ENCODE measurements around the gene TUBGCP6.

Gene TUBGCP6

GRCh38 chr22:50249341-50250248 lies 4.8 kb upstream of the TUBGCP6 start:
- no peak for DNase-seq

DNA sequence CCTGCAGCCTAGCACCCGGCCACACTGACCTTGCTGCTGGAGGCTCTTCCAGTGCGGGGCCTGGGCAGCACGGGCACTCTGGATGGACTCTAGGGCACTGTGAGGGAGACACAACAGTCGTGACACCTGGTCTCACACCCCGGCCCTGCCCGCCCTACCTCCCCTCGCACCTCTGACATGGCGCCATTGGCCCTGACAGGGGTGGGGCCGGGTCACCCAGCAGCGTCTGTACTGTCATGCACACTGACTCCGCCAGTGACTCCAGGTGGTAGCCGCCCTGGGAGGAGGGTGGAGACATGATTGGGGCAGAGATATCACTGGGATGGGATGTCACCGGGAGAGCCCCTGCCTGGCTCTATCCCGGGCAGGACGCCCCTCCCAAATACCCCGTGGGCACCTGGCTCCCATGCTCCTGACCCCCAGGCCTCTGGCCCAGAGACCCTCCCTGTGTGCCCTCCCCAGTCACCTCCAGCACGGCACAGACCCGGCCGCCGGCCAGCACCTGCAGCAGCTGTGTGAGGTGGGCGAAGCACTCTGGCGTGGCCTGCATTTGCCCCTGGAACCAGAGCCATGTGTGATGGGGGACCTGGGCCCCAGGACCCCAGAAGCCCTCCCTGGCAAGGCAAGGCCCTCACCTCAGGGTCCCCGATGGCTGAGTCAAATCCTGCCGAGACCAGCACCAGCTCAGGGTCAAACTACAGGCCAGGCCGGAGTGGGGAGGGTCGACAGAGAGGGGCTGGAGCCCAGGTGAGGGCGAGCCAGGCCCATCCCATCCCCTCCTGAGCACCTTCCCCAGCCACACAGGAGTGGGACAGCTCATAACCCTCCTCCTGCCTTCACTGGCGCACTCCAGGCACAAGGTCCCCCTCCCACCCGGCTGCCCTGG lies 3.6 kb upstream of the TUBGCP6 start:
- DNase-seq: no peak

GRCh38 chr22:50247748-50248147 lies 2.9 kb upstream of the TUBGCP6 start:
- no peak for DNase-seq

DNA sequence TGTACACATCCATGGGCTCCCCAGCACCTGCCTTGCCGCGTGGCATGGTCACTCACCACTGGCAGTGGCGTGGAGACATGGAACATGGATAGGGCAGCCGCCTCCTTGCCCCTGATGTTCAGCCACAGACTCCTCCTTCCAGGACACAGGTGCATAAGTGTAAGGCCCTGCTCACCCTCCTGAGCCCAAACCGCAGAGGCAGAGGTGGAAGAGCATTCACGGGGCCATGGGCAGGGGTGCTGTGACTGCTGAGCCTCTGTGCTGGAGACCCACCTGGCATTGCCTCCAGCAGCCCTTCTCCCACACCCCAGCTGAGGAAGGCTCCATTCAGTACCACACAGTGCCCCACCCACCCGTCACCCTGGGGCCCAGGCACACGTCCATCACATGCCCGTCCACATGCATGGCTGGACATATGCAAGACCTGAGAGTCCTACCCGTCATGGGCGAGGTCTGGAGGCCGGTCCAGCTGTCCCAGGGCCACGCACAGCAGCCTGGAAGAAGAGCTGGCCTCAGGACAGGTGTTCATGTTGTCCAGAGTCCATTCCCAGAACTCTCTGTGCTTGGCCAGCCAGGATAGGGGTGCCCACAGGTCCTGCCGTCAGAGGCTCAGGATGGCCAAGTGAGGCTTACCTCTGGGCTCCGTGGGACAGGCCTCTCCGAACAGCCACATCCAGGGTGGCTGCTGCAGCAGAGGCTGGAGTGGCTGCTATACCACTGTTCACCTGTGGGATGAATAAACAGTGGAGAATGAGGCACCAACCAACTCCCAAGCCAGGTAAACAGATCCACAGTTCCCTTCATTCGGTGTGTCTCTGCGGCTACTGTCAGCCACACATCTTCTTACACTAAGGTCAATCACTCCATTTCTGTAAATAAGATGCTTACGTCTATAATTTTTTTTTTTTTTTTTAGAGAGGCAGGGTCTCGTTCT lies 1.7 kb upstream of the TUBGCP6 start:
- DNase-seq: no peak

- no peak for DNase-seq
Measured at GRCh38 chr22:50245214-50246072, 620 bp upstream of the TUBGCP6 start.

- no peak for DNase-seq
Measured at GRCh38 chr22:50243685-50244419, 971 bp downstream of the TUBGCP6 start.

DNA sequence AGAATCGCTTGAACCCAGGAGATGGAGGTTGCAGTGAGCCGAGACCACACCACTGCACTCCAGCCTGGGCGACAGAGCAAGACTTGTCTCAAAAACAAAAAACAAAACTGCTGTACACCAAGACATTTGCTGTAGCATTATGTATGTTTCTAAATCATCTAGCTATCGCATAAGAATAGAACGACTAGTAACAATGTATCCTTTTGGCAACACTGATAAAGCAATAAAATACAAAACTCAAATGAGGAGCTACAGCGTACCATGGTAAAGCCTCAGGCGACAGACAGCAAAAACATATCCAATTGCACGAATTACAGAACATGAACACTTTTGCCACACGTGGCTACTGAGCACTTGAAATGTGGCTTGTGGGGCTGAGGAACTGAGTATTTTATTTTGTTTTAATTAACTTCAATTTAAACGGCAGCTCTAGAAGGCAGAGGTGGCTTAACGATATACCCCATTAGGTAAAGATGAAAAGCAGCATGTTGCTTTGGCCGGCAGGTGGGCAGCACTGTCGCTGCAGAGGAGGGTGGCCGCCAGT lies 2.3 kb downstream of the TUBGCP6 start:
- no peak for DNase-seq

- DNase-seq: no peak
Measured at GRCh38 chr22:50238755-50239154, 6.1 kb downstream of the TUBGCP6 start.

DNA sequence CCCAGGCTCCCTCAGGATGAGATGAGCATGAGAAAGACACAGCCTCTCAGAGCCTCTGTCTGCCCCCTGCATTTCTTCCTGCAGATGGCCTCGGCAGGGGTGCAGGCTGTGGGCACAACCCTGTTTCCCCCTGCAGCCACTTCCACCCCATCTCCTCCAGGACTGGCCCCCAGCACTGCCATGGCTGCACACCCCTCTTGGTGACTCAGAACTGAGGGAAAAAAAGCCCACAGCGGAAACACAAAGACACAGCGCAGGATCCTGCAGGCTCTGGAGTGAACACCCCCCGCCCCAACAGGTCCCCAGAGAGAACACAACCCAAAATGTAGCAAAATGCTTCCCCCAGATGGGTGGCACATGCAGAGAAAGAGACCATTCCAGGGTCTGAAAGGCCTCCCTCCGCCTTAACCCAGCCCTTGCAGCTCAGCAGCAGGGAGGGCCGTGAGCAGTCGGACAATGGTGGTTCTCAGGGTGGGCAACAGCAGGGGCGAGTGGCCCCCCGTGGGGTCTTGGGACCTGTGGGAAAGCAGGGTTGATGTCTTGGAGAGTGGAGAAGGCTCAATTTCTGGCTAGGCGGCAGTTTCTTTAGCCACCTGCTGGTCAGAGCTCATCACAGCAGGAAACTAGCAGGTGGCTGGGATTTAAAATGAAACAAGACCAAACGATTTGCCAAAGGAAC lies 8.0 kb downstream of the TUBGCP6 start:
- DNase-seq: peak; percentile 24

GRCh38 chr22:50233223-50233622 lies 11.6 kb downstream of the TUBGCP6 start:
- DNase-seq: no peak

GRCh38 chr22:50232481-50233151 lies 12.2 kb downstream of the TUBGCP6 start:
- DNase-seq: no peak

DNA sequence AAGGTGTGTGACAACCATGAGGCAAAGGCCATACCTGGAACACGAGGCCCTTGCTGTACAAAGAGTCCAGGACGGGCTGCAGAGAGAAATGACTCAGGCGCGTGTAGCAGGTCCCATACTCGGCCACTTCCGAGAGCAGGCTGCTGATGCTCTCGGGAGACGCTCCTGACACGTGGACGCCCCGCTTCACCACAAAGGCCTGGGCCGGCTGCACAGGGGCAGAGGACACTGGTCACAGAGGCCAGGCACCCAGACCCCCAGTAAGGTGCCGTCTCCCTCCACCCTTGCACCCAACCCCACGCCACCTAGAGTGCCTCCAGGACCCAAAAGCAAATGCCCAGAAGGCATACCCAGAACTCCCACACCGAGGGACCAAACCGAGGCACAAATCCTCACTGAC lies 15.5 kb downstream of the TUBGCP6 start:
- no peak for DNase-seq

GRCh38 chr22:50228366-50228765 lies 16.5 kb downstream of the TUBGCP6 start:
- no peak for DNase-seq

DNA sequence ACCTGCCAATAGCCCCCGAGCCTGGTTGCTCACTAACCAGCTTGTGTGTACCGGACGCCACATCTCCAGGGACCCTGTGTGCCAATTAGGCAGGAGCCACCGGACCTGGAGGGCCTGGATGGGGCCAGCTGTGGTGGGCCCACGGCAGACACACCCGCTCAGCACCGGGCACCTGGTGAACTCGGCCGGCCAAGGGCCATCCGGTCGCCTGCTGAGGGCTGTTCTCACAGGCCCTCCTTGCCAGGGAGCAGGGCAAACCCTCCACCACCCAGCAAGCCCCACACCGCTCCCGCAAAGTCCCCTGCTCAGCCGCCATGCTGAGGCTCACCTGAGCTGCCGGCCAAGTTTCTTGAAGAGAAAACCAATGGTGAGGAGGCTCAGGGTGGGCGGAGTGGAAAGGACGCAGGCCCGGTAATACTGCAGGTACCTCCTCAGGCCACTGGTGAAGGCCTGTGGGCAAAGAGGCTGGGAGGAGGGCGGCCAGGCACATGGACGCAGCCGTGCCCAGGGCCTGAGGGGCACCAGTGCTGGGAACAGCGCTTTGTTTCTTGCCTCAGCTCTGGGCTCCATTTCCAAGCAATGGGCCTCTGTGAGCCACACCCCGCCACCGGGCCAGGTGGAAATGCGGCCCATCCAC lies 17.1 kb downstream of the TUBGCP6 start:
- no peak for DNase-seq

DNA sequence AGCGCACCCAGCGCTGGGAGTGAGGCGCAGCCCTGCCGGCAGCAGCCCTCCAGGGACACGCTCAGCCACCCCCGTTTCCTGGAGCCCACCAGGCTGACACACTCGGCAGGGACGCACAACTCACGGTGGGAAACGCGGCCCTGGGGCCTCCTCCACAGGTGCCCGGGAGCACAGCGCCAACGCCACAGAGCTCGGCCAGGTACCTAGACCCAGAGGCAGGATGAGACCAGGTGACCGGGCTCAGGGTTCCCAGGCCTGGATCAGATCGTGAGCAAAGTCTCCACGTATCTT lies 18.0 kb downstream of the TUBGCP6 start:
- no peak for DNase-seq

DNA sequence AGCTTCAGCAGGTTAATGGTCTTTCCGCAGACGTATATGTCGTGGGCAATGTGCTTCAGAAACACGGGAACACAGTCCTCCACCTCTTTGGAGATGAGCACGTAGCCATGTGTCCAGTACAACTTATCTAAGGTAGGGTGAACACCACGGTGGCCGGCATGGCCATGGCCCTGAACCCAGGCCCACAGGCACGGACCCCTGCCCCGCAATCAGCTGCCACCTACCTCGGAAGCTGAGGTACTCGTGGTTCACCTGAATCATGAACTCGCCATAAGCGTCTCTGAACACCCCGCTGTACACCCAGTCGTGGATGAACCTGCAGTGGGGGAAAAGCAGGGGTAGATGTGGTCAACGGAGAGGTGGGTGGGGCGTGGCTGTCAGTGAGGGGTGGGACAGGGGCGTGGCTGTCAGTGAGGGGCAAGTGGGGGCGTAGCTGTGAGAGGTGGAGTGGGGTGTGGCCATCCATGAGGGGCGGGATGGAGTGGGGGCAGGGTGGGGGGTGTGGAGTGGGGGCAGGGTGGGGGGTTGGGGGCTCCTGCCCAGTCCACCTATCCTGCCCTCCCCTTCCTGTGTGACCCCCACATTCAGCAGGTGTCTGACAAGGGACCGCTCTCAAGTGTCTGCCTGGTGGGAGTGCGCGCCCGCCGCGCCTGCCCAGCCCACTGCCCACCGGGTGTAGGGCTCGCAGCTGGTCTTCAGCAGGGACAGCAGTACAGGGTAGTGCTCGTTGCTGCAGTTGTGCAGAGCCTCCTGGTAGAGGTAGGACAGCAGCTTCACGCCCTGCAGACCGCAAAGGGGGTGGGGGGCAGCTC lies 18.6 kb downstream of the TUBGCP6 start:
- no peak for DNase-seq

DNA sequence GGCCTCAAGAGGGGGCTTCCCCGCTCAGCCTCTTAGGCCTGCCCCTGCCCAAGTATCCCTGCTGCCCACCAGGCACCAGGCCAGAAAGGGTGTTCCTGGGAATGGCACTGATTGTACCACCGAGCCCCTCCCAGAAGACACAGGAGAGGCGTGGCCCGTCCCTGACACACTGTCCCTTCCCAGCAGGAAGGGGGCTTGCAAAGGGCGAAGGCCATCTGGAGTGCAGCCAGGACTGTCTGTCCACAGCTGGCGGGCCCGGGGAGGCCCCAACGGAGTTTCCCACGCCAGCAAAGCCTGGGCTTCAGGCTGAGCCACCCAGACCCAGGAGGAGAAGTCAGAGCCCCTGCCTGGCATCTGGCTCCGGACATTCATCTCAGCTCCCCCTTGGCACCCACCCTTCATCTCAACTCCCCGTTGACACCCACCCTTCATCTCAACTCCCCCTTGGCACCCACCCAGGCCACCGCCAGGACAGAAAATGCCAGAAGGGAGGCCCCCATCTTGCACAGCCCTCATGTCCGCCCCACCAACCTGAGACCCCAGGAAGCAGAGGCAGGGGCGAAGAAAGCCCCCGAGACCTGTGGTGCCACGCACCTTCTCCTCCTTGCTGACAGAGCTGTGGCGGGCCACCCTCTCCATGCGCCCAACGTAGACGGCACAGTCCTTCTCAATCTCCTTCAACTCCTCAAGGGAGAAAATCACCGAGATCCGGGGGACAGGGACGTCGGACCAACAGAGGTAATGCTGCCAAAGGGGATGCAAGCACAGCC lies 19.4 kb downstream of the TUBGCP6 start:
- no peak for DNase-seq

- DNase-seq: no peak
Measured at GRCh38 chr22:50224071-50224470, 20.8 kb downstream of the TUBGCP6 start.
